ENCODE data around the gene DDX27.

- TF ChIP-seq FOXP1 (IDR thresholded peaks at IDR 0.05) = no peak
- TF ChIP-seq FOXP1 (CRISPR knock-in tag; IDR thresholded peaks at IDR 0.05) = no peak
- no peak for TF ChIP-seq TFDP2 (CRISPR knock-in tag; IDR thresholded peaks at IDR 0.05)
- TF ChIP-seq ZNF44 (CRISPR knock-in tag; IDR thresholded peaks at IDR 0.05) = no peak
- no peak for TF ChIP-seq CHD2 (IDR thresholded peaks at IDR 0.05; ENCODE audit: low read depth, low read length)
Observed at GRCh38 chr20:49207076-49207475, 12.1 kb upstream of the DDX27 start.
